Endometrial microvascular endothelial cells (primary cell): ENCODE measurements around the gene SSBP2. TPM values are rescaled to one million over a fixed set of nuclear protein-coding genes. Genes with fewer than 3 reads are reported as not detected.

ENCODE experiments used
- in situ Hi-C: cut with HindIII; loops from 2 replicates; pipeline ENCODE4 v1.10.0; 2017; ENCODE audit warnings: low sequenced_read_pairs, low pct_unique_long_range_greater_than_20kb; ENCODE audit errors: inconsistent ontology term
- total RNA-seq: library from RNA; depleted of rRNA; stranded (reverse); fragments of >200 nt; gene quantifications from one replicate; pipeline ENCODE4 v1.2.3, GENCODE V29; 2015; ENCODE audit errors: inconsistent ontology term

Gene SSBP2
- total RNA-seq, 1 donor from 2014 or later, result 22.6 TPM

DNA sequence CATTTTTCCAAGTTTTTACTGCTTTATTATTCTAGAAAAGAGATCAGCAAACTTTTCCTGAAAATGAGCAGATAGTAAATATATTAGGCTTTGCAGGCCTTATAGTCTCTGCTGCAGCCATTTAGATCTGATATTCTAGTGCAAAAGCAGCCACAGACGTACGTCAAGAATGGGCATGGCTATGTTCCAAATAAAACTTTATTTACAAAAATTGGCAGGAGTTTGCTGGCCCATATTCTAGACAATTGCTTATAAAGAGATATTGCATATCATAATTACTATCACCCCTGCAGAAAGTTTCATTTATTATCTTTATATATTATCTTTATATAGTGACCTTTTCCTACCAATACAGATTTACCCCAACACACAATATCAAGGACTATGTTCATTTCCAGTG is 195.0 kb downstream of the SSBP2 start:
- in situ Hi-C loops, result no loop called here

DNA sequence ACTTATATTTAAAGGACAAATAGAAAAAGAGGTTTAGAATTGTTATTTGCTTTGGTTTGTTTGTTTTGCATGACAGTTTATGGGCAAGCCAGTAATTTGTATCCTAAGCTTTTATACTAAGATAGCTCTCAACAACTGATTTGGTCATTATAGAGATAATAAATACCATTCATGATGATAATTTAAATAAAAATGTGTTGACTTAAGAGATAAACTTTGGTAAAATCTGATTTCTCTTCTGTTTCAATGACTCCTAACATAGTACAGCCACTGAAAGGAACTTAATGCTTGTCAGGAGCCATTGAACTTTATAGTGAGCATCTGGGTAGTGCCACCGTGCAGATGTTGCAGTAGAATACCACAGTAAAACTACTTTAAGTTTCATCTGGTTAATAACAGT is 196.2 kb downstream of the SSBP2 start:
- in situ Hi-C loops, result no loop called here

- in situ Hi-C loops, result no loop called here
Measured at GRCh38 chr5:81553567-81554212, 197.2 kb downstream of the SSBP2 start.

GRCh38 chr5:81552852-81553566 is 197.9 kb downstream of the SSBP2 start:
- in situ Hi-C loops, result no loop called here

DNA sequence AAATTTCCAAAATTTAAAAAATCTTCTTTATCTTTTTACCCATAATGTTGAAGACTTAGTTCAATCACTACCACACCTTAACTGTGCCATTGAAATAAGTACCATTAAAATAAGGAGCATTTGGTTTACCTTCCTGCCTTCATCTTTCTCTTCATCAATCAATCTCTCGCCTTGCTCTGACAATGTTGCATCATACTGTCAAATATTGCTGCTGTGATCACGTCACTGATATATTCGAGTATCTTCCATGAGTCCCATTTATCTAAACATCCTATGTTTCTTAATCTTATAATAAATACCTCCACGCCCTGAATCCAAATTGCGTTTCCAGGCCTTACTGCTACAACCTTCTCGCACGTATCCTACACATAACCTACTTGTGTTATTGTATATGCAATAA is 201.8 kb downstream of the SSBP2 start:
- in situ Hi-C loops, result no loop called here

DNA sequence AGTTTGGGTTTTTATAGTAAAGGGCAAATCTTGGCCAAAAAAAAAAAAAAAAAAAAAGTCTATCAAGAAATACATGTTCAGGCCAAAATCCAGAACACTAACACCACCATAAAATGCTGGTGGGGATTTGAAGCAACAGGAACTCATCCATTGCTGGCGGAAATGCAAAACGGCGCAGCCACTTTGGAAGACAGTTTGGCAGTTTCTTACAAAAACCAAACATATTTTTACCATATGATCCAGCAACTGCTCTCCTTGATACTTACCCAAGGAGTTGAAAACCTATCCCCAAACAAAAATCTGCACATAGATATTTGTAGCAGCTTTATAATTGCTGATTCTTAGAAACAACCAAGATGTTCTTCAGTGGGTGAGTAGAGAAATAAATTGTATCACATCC is 203.9 kb downstream of the SSBP2 start:
- in situ Hi-C loops, result no loop called here

DNA sequence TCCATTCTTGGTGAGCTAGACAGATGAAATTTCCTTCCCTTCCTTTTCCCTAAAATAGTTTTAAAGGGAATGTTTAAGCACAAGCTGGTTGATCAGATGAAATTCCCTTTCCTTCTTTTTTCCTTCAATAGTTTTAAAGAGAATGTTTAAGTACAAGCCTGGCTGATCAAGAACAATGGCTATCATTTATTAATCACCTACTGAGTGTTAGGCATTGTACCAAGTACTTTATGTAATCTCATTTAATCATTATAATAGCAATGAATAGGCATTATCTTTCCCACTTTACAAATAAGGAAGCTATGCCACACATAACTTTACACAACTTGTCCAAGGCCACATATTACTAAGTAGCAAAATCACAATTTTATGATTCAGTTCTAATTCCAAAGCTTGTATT is 205.0 kb downstream of the SSBP2 start:
- in situ Hi-C loops, result no loop called here

- in situ Hi-C loops, result no loop called here
Measured at GRCh38 chr5:81544351-81545018, 206.4 kb downstream of the SSBP2 start.

DNA sequence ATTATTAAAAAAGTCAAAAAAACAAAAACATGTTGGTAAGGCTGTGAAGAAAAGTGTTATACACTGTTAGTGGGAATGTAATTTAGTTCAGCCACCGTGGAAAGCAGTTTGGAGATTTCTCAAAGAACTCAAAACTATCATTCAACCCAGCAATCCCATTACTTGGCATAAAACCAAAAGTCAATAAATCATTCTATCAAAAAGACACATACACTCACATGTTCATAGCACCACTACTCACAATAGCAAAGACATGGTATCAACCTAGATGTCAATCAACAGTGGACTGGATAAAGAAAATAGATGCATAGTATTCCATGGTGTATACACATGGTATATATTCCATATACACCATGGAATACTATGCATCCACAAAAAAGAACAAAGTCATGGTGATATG is 208.7 kb downstream of the SSBP2 start:
- in situ Hi-C loops, result no loop called here

DNA sequence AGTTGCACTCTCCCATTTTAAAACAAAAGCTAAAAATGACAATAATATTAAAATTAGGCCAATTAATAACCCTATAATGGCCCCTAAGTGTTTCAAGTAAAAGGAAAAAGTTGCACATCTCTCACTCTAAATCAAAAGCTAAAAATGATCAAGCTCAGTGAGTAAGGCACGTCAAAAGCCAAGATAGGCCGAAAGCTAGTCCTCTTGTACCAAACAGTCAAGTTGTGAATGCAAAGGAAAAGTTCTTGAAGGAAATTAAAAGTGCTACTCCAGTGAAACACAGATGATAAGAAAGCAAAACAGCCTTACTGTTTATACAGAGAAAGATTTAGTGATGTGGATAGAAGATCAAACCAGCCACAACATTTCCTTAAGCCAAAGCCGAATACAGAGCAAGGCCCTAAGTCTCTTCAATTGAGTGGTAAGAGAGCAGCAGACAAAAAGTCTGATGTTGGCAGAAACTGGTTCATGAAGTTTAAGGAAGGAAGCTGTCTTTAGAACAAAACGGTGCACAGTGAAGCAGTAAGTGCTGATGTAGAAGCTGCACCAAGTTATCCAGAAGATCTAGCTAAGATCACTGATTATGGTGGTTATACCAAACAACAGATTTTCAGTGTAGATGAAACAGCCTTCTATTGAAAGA is 212.9 kb downstream of the SSBP2 start:
- in situ Hi-C loops, result no loop called here

DNA sequence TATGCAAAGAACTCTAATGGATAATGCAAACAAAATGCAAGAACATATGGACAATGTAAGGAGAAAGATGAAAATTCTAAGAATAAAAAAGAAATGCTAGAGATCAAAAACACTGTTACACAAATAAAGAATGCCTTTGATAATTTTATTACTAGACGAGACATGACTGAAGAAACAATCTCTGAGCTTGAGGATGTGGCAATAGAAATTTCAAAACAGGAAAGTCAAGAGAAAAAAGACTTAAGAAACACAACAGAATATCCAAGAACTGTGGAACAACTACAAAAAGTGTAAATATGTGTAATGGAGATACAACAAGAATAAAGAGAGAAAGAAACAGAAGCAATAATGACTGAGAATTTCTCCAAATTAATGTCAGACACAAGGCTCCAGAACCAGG is 216.5 kb downstream of the SSBP2 start:
- in situ Hi-C loops, result no loop called here

DNA sequence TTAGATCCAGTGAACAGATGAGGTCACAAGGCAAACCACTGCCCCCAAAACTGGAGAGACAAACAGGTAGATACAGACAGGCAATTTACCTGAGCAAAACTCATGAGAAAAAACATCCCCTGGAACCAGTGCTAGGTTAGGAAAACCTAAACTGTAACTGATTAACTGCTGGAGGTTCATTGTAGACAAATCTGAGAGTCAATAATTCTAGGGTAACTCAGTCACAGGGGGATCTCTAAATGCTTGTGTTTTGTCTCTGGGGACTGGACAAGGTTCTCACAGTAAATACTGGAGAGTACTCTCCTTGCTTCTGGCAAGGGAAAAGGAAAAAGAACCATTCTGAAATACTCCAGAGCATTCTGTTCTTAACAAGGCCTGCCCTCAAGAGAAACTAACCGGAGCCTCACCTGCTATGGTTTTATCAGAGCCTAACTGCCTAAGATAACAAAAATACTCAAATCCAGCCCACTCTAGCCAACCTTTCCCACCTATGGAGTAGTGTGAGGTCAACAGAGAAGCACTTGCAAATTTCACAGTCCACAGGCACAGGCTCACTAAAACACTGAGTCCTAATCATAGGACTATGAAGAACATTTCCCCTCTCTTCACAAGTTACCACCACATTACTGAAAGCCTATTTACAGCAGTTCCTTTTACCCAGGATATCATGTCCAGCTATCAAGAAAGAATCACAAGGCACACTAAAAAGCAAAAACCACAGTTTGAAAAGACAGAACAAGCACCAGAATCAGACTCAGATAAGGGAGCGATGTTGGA is 217.1 kb downstream of the SSBP2 start:
- in situ Hi-C loops, result no loop called here

DNA sequence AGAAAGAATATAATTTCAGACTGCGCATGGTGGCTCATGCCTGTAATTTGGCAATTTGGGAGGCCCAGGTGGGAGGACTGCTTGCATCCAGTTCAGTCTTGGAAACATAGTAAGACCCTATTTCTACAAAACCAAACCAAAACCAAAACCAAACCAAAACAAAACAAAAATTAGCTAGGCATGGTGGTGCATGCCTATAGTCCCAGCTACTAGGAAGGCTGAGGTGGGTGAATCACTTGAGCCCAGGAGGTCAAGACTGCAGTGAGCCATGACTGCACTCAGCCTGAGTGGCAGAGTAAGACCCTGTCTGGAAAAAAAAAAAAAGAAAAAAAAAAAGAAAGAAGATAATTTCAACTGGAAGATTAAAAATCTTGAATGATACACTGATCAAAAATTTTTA is 220.0 kb downstream of the SSBP2 start:
- in situ Hi-C loops, result no loop called here

GRCh38 chr5:81525690-81526089 is 225.2 kb downstream of the SSBP2 start:
- in situ Hi-C loops, result no loop called here

- in situ Hi-C loops, result loop anchor here (25.0 kb wide), 1 partner anchor 638 kb away; no protein-coding TSS in a partner anchor
Measured at GRCh38 chr5:81524015-81524414, 226.9 kb downstream of the SSBP2 start.

DNA sequence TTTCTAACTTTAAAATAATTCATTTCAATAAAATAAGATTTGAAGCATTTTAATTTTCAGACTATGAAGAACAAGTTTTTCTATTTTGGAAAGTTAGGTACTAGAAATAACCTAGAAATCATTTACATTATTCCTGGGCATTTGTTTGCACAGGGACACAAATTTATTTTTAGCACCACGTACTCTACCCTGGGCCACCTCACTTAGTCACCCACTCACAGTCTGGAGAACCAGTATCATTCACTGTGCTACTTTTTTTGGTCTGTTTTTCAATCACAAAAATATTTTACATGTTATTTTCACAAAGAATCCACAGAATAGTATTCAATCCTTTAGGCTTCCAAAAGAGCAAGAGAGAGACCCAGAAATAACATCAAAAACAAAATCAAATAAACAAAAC is 228.3 kb downstream of the SSBP2 start:
- in situ Hi-C loops, result loop anchor here (25.0 kb wide), 1 partner anchor 640 kb away; no protein-coding TSS in a partner anchor

DNA sequence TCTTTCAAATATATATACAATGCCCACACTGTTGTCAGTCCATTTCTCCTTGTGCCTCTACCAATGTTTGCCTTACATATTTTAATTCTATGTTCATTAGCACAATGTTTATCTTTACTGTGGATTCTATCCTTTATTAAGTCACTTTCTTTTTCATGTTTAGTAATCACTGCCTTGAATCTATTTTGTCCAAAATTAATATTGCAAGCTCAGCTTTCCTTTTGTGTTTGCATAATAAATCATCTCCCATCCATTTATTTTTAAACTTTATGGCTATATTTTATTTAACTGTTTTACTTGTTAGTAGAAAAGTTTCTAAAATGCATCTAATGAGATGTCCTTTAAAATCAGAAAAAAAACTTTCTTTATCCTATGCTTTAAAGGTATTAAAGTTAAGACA is 230.1 kb downstream of the SSBP2 start:
- in situ Hi-C loops, result loop anchor here (25.0 kb wide), 1 partner anchor 642 kb away; no protein-coding TSS in a partner anchor

- in situ Hi-C loops, result loop anchor here (25.0 kb wide), 1 partner anchor 643 kb away; no protein-coding TSS in a partner anchor
Measured at GRCh38 chr5:81519217-81519905, 231.5 kb downstream of the SSBP2 start.
